HG03280 (cell line): ENCODE data around the gene DZANK1.
"Not testable (repeated sequence)": the region's sequence is repeated elsewhere in the genome, so short reads cannot be mapped to it uniquely, and the experiment has no call there.

ENCODE experiments used
- ATAC-seq: cut with Tn5 transposase; IDR thresholded peaks from one replicate; pipeline ENCODE4 v1.9.1; 2021; ENCODE audit warnings: mild to moderate bottlenecking, moderate library complexity; ENCODE audit not compliant: unreplicated experiment

Gene DZANK1

GRCh38 chr20:18466894-18467730 lies at the start of gene DZANK1, which contains the start of gene POLR3F:
TSS of gene DZANK1 (minus strand) at chr20:18467030. CDS start at chr20:18465358, 1,672 bp downstream.
TSS of gene POLR3F (plus strand) at chr20:18467390. CDS start at chr20:18467507, 117 bp downstream.
- peak; percentile 99 for ATAC-seq

DNA sequence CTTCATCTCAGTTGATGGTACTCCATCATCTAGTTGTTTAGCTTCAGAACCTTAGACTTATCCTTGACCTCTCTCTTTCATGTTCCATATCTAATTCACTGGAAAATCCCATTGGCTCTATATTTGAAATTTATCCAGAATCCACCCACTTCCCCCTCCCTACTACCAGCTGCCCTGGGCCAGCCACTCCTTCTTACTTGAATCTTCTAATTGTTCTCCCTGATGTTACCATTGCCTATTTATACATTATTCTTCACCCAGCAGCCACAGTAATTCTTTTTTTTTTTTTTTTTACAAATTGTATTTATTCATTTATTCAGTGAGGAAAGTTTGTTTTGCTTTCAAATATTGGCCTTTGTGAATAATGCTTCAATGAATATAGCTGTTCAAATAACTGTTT lies 49.1 kb upstream of the DZANK1 start:
- no peak for ATAC-seq

DNA sequence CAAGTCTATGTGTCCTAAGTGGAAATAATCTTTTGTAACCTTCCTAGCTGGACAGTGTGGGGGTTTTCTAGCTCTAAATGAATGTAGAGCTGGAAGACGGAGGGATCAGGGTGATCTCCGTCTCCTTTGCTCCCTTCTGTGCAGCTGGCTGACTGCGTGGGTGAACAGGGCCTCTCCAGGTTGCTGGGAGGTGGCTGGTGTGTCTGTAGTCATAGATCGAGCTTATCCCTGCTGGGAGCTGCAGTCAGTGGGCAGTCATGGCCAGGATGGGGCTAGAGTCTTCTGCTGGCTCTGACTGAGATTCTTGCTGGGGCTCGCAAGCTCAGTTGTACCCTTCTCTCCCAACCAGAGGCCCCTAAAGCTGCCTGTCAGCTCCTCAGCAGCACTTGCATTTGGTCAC lies 47.3 kb upstream of the DZANK1 start:
- ATAC-seq: no peak

DNA sequence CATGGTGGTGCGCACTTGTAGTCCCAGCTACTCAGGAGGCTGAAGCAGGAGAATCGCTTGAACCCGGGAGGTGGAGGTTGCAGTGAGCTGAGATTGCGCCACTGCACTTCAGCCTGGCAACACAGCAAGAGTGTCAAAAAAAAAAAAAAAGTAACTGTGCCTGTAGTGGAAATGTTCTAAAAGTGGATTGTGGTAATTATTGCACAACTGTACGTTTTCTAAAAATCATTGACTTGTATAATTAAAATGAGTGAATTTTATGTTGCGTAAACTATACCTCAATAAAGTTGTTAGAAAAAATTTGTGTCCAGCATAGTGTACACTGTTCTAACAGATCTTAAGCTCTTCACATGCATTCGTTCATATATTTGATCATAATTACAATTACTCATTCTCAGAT lies 46.4 kb upstream of the DZANK1 start:
- no peak for ATAC-seq

- no peak for ATAC-seq
These were observed 44.7 kb upstream of the DZANK1 start for GRCh38 chr20:18511571-18511970.

DNA sequence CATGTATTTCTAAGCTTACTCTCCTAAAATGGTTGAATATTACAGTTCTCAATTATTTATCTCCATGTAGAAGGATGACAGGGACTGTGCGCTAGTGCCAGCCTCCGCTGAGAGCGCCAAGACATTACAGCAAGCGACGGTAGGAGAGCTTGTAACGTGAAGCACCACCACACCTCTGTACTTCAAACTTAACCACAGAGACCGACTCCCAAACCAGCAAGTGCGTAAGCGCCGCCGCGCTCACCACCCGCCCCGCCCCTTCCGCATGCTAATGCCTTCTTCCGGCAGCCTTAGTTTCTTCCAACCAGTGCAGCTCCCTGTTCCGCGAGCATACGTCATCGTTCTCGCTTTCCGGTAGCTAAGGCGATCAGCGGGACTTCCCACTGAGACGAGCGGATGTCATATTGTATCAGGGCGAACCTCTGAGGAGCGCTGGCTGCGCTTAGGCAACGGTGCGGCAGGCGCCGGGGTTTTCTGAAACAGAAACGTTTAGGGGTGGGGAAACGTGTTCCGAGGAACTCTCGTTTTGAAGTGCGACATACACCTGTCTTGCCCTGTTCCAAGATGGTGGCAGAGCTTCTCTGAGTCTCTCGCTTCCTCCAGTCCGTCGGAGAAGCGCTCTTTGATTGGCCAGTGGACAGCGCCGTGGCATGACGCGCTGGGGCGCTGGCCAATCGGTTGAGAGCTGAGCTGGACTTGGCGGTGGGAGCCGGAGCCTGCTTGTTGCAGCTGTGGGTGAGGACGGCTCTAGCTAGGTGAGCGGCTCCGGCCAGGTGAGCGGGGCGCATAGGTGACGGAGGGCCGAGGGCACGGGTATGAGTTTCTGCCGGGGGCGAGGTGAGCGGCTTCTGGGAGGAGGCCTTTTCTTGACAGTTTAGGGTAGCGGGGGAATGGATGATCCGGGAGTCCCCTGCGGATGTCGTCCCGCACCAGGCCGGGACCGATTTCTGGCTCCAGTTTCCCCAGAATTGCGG lies 40.7 kb upstream of the DZANK1 start, which contains the start of gene SEC23B:
SEC23B (plus strand) TSS at position 723 of the 974 bp plus-strand sequence. CDS start 2,896 bp downstream, outside the sequence.
- peak; percentile 94 for ATAC-seq

DNA sequence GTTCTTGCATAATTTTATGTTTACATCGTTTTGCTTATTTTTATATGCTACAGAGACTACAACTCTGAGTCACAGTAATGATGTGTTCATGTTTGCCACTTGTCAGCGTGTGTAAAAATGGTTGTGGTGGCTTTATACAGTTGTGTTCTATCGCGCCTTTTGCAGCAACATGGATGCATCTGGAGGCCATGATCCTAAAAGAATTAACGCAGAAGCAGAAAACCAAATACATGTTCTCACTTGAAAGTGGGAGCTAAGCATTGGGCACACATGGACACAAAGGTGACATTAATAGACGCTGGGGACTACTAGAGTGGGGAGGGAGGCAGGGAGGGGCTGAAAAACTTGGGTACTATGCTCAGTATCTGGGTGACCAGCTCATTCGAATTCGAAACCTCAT lies 39.9 kb upstream of the DZANK1 start:
- no peak for ATAC-seq

DNA sequence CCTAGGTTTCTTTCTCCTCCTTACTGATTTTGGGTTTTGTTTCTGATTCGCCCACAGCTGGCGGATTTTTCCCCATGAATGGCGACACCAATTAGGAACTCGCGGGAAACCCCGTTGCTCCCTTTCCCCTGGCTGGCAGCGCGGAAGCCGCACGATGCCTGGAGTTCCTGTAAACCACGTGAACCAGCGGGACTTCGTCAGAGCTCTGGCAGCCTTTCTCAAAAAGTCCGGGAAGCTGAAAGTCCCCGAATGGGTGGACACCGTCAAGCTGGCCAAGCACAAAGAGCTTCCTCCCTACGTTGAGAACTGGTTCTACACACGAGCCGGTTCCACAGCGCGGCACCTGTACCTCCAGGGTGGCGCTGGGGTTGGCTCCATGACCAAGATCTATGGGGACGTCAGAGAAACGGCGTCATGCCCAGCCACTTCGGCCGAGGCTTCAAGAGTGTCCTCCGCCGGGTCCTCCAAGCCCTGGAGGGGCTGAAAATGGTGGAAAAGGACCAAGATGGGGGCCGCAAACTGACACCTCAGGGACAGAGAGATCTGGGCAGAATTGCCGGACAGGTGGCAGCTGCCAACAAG lies 37.7 kb upstream of the DZANK1 start:
- no peak for ATAC-seq

DNA sequence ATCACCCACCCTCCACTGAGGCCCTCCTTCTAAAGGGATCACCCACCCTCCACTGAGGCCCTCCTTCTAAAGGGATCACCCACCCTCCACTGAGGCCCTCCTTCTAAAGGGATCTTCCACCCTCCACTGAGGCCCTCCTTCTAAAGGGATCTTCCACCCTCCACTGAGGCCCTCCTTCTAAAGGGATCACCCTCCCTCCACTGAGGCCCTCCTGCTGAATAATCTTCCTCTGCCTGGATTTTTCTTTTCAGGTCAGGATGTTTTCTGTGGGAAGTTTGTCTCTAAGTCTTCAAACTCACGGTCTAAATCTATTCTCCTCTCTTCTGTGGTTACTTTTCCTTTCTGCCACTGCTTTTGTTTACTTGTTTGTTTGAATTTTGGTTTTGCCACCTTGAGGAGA lies 34.8 kb upstream of the DZANK1 start:
- ATAC-seq: not testable (repeated sequence)

- no peak for ATAC-seq
These were observed 30.8 kb upstream of the DZANK1 start for GRCh38 chr20:18497603-18498002.

- ATAC-seq: peak; percentile 95
These were observed 30.1 kb upstream of the DZANK1 start, which contains the start of gene RBBP9 for GRCh38 chr20:18496740-18497592. TSS of gene RBBP9 (minus strand) at chr20:18497225. CDS start at chr20:18497167, 58 bp downstream.

GRCh38 chr20:18496042-18496441 lies 29.2 kb upstream of the DZANK1 start:
- no peak for ATAC-seq

DNA sequence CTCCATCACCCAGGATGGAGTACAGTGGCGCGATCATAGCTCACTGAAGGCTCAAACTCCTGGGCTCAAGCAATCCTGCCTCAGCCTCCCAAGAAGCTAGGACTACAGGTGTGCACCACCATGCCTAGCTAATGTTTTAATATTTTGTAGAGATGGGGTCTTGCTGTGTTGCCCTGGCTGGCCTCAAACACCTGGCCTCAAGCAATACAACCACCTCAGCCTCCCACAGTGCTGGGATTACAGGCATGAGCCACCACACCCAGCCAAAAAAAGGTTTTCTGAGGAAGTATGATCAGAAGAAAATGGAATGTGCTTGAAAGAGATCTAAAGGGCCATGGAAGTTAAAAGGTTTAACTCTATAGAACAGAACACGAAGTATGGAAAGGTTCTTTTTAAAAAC lies 21.5 kb upstream of the DZANK1 start:
- ATAC-seq: no peak

DNA sequence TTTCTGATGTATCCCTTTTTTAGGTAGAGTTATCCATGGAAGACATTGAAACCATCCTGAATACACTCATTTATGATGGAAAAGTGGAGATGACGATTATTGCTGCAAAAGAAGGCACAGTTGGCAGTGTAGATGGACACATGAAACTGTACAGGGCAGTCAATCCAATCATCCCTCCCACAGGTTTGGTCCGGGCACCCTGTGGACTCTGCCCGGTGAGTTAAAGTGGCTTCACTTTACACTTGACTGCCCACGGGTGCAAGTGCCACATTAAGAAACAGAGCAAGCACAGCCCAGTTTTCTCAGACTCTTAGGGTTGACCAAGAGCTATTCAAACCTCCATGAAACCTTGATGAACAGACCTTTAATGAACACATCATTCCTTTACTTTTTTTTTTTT lies 14.8 kb upstream of the DZANK1 start:
- no peak for ATAC-seq

GRCh38 chr20:18477821-18478220 lies 11.0 kb upstream of the DZANK1 start:
- ATAC-seq: no peak

DNA sequence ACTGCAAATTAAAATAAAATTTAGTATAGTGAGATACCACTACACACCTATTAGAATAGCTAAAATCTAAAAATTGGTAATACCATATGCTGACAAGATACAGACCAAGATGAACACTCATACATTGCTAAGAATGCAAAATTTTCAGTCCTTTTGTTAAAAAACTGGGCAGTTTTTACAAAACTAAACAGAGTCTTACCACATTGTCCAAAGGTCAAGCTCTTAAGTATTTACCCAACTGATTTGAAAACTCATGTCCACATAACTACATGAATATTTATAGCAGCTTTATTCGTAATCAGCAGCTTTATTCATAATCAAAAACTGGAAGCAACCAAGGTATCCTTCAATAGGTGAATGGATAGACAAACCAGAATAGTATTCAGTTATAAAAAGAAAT lies 10.4 kb upstream of the DZANK1 start:
- ATAC-seq: no peak

GRCh38 chr20:18466574-18466893 lies 296 bp downstream of the DZANK1 start:
- peak; percentile 28 for ATAC-seq

- ATAC-seq: no peak
These were observed 1.2 kb downstream of the DZANK1 start for GRCh38 chr20:18465536-18466200.

- no peak for ATAC-seq
These were observed 10.2 kb downstream of the DZANK1 start for GRCh38 chr20:18456600-18456999.

DNA sequence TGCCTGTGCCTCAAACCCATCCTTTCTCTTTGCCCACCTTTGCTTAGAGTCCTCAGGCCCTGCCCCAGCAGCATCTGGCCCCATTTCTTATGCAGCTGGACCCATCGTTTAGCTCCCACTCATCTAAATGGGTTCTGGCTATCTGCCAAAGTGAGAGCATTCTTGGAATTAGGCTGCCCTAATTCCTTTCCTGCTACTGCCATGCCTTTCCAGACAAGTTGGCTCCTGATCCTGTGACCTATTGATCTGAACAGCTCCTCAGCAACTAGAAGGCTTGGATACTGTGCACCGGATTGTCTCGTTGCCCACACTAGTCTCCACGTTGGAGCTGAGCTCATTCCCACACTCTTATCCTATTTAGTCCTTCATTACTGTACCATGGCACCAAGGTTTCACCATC lies 22.9 kb downstream of the DZANK1 start:
- no peak for ATAC-seq
